MM.1S (cell line): ENCODE measurements around the gene PIEZO2.

Experiments used
- DNase-seq: peaks from one replicate; pipeline ENCODE4 v3.0.0-alpha.2; 2015
- H2AFZ ChIP-seq: fragments of 300-600 bp; sonication (generic); 2 replicates; pipeline ENCODE4 v1.6.0; 2016; ENCODE audit warnings: antibody characterized with exemption, low read length
- H3F3A ChIP-seq: fragments of 300-600 bp; sonication (generic); 2 replicates; pipeline ENCODE4 v1.6.1; 2016; ENCODE audit warnings: mild to moderate bottlenecking, antibody characterized with exemption, low read length, moderate library complexity, mixed read lengths; ENCODE audit not compliant: insufficient read depth
- H3K27ac ChIP-seq: fragments of 300-600 bp; sonication (generic); 2 replicates; pipeline ENCODE4 v1.5.1; 2016; ENCODE audit warnings: mild to moderate bottlenecking, low read length
- H3K27me3 ChIP-seq: fragments of 300-600 bp; sonication (generic); replicated peaks from 2 replicates; pipeline ENCODE4 v1.6.0; 2016; ENCODE audit warnings: low read length; ENCODE audit not compliant: insufficient read depth
- H3K36me3 ChIP-seq: fragments of 300-600 bp; sonication (generic); replicated peaks from 2 replicates; pipeline ENCODE4 v1.6.1; 2016; ENCODE audit warnings: mild to moderate bottlenecking, low read length, mixed read lengths; ENCODE audit not compliant: insufficient read depth
- H3K4me1 ChIP-seq: fragments of 300-600 bp; sonication (generic); 2 replicates; pipeline ENCODE4 v1.6.1; 2016; ENCODE audit warnings: low read length, mixed read lengths
- H3K4me2 ChIP-seq: fragments of 300-600 bp; sonication (generic); 2 replicates; pipeline ENCODE4 v1.6.0; 2016; ENCODE audit warnings: low read depth, low read length
- H3K4me3 ChIP-seq: fragments of 300-600 bp; sonication (generic); 2 replicates; pipeline ENCODE4 v1.5.1; 2016; ENCODE audit warnings: low read length, mixed read lengths
- H3K79me2 ChIP-seq: fragments of 300-600 bp; sonication (generic); 2 replicates; pipeline ENCODE4 v1.6.1; 2016; ENCODE audit warnings: mixed run types, low read length, mixed read lengths
- H3K9ac ChIP-seq: fragments of 300-600 bp; sonication (generic); 2 replicates; pipeline ENCODE4 v1.6.1; 2016; ENCODE audit warnings: low read length, mixed read lengths
- H3K9me2 ChIP-seq: fragments of 300-600 bp; sonication (generic); replicated peaks from 2 replicates; pipeline ENCODE4 v1.6.1; 2016; ENCODE audit warnings: mild to moderate bottlenecking, low read length, mixed read lengths; ENCODE audit not compliant: insufficient read depth
- H3K9me3 ChIP-seq: fragments of 300-600 bp; sonication (generic); replicated peaks from 2 replicates; pipeline ENCODE4 v1.6.1; 2016; ENCODE audit warnings: mild to moderate bottlenecking, low read length, mixed read lengths; ENCODE audit not compliant: insufficient read depth
- H4K20me1 ChIP-seq: fragments of 300-600 bp; sonication (generic); 2 replicates; pipeline ENCODE4 v1.6.1; 2016; ENCODE audit warnings: mild to moderate bottlenecking, low read length, moderate library complexity, mixed read lengths; ENCODE audit not compliant: insufficient read depth
- EZH2 ChIP-seq: fragments of 300-600 bp; sonication (generic); optimal IDR thresholded peaks from 2 replicates; pipeline ENCODE3; 2017; ENCODE audit warnings: low read depth, mild to moderate bottlenecking, antibody characterized with exemption, low read length, mixed read lengths
- EZH2phosphoT487 ChIP-seq: fragments of 300-600 bp; sonication (generic); IDR thresholded peaks from 2 replicates; pipeline ENCODE4 v1.6.1; 2018; ENCODE audit warnings: antibody characterized with exemption, low read length
- TF ChIP-seq, protein P1 (sequence below): fragments of 300-600 bp; sonication (generic); IDR thresholded peaks from 2 replicates; pipeline ENCODE4 v1.5.1; 2016; ENCODE audit warnings: antibody characterized with exemption, low read length, mixed read lengths

Gene PIEZO2

DNA sequence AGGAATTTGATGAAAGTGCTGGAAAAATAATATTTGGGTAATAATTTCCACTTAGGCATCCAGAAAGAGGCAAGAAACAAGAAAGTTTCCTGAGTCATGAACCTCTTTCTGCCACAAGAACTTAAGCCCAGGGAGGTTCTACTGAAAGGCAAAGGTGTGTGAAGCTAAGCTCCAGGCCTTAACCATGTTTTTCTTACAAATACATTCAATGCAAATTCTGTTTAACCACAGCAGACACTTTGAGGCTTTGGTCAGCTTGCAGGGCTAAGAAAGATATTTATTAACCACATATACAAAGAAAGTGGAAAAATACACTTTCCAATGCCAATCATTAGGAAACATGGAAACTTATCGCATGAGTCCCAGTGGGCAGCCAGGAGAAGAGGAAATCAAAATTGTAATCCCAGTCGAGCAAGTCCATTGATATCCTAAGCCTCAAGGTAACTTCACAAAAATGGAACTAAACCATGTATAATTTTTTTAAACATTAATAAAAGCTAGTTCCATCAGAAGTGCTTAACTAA lies 68.3 kb downstream of the PIEZO2 start:
- Histone ChIP-seq H3K9ac (no peak overlapping the region), H3K4me3 (no peak overlapping the region)
- DNase-seq, result no peak

DNA sequence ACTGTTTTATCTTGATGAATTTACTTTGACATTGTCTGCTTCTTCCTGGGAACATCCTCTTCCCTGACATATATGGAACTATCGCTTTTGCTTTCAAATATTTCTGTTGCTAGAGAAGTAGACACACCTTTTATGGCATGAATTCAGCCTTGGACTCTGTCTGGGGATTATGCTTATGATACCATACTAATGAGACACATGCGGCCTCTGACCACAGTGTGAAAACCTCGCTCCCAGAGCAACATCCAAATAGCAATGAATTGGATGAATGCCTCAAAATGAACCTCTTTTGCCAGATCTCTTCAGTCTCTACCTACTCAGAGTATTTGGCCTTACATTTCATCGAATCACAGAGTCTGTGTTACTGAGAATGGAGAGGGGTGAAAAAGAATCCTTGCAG lies 70.9 kb downstream of the PIEZO2 start:
- no peak overlapping the region for H3K4me3 ChIP-seq
- no peak overlapping the region for H3K9ac ChIP-seq
- H3K79me2 ChIP-seq, result no peaks in the 10 kb centered on the region
- H3K9me3 ChIP-seq, result no peaks in the 10 kb centered on the region
- H3K27me3 ChIP-seq, result no peaks in the 10 kb centered on the region
- no peak overlapping the region for H2AFZ ChIP-seq
- H3K4me2 ChIP-seq, result no peak overlapping the region
- no peaks in the 10 kb centered on the region for H4K20me1 ChIP-seq
- H3K27ac ChIP-seq, result no peak overlapping the region
- no peaks in the 10 kb centered on the region for H3K9me2 ChIP-seq
- DNase-seq, result no peak
- no peaks in the 10 kb centered on the region for H3K36me3 ChIP-seq
- H3F3A ChIP-seq, result no peaks in the 10 kb centered on the region
- no peaks in the 10 kb centered on the region for H3K4me1 ChIP-seq
- TF ChIP-seq, protein P1, sequence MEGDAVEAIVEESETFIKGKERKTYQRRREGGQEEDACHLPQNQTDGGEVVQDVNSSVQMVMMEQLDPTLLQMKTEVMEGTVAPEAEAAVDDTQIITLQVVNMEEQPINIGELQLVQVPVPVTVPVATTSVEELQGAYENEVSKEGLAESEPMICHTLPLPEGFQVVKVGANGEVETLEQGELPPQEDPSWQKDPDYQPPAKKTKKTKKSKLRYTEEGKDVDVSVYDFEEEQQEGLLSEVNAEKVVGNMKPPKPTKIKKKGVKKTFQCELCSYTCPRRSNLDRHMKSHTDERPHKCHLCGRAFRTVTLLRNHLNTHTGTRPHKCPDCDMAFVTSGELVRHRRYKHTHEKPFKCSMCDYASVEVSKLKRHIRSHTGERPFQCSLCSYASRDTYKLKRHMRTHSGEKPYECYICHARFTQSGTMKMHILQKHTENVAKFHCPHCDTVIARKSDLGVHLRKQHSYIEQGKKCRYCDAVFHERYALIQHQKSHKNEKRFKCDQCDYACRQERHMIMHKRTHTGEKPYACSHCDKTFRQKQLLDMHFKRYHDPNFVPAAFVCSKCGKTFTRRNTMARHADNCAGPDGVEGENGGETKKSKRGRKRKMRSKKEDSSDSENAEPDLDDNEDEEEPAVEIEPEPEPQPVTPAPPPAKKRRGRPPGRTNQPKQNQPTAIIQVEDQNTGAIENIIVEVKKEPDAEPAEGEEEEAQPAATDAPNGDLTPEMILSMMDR, result no peak
- TF ChIP-seq EZH2 (no peak), EZH2phosphoT487 (no peak)

More for the DNA sequence above, 68.3 kb downstream of the PIEZO2 start:
- H2AFZ ChIP-seq, result no peak overlapping the region
- no peaks in the 10 kb centered on the region for H3K36me3 ChIP-seq
- H3K79me2 ChIP-seq, result no peaks in the 10 kb centered on the region
- H3K4me1 ChIP-seq, result no peaks in the 10 kb centered on the region
- H3K4me2 ChIP-seq, result no peak overlapping the region
- H3K27ac ChIP-seq, result no peak overlapping the region
- no peaks in the 10 kb centered on the region for H3K27me3 ChIP-seq
- no peaks in the 10 kb centered on the region for H3F3A ChIP-seq
- no peaks in the 10 kb centered on the region for H3K9me3 ChIP-seq
- H3K9me2 ChIP-seq, result no peaks in the 10 kb centered on the region
- TF ChIP-seq EZH2phosphoT487 (no peak), EZH2 (no peak)
- TF ChIP-seq, protein P1, result no peak
- no peaks in the 10 kb centered on the region for H4K20me1 ChIP-seq

DNA sequence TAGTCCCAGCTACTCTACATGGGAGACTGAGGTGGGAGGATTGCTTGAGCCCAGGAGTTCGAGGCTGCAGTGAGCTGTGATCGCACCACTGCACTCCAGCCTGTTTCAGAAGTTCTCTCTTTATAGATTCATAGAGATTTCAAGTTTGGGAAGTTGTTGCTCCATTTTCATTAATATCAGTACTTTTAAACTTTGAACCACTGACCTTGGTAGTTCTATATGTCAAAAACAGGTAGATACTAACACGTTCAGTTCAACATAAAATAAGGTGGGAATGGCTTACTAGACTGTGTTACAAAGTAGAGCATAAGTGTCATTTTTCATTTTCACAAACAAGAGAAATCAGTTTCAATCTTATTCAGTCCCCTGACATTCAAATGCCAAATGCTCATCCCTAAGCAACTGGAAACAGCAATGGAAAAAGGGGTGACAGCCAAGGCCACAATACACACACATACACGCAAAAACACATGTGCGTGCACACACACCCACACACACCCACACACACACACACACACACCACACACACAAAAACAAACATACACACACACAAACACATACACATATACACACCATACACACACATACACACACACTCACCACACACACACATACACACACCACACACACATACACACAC lies 71.7 kb downstream of the PIEZO2 start:
- Histone ChIP-seq H3K4me2 (no peak overlapping the region), H3F3A (no peaks in the 10 kb centered on the region)
- TF ChIP-seq EZH2, result no peak
- TF ChIP-seq, protein P1, result no peak
- no peak for TF ChIP-seq EZH2phosphoT487

More for the DNA sequence above, 71.7 kb downstream of the PIEZO2 start:
- Histone ChIP-seq H3K4me3 (no peak overlapping the region), H3K79me2 (no peaks in the 10 kb centered on the region), H2AFZ (no peak overlapping the region), H3K9me3 (no peaks in the 10 kb centered on the region), H3K36me3 (no peaks in the 10 kb centered on the region), H3K27me3 (no peaks in the 10 kb centered on the region), H3K9me2 (no peaks in the 10 kb centered on the region), H3K27ac (no peak overlapping the region), H4K20me1 (no peaks in the 10 kb centered on the region), H3K4me1 (no peaks in the 10 kb centered on the region), H3K9ac (no peak overlapping the region)
- DNase-seq, result no peak
